Skeletal muscle satellite cell (primary cell): ENCODE measurements around the gene BAHD1.
A peak's percentile ranks its signal among the peaks of the same experiment; 100 is the strongest.

ENCODE experiments used
- H3K27me3 ChIP-seq: 2 replicates; pipeline ENCODE4 v1.7.0; 2013; ENCODE audit warnings: low read length; ENCODE audit not compliant: control insufficient read depth, insufficient read depth
- H3K36me3 ChIP-seq: 2 replicates; pipeline ENCODE4 v1.7.0; 2013; ENCODE audit warnings: mild to moderate bottlenecking, control low read depth, low read length; ENCODE audit not compliant: insufficient read depth
- H3K4me1 ChIP-seq: 2 replicates; pipeline ENCODE4 v1.7.0; 2013; ENCODE audit warnings: low read length; ENCODE audit not compliant: control insufficient read depth, insufficient read depth
- H3K4me2 ChIP-seq: 2 replicates; pipeline ENCODE4 v1.7.0; 2013; ENCODE audit warnings: mild to moderate bottlenecking, low read length
- H3K4me3 ChIP-seq: 2 replicates; pipeline ENCODE4 v1.7.0; 2013; ENCODE audit warnings: low read length
- H3K9ac ChIP-seq: 2 replicates; pipeline ENCODE4 v1.7.0; 2013; ENCODE audit warnings: mild to moderate bottlenecking, low read depth, low read length, moderate library complexity
- H3K9me3 ChIP-seq: replicated peaks from 2 replicates; pipeline ENCODE4 v1.7.0; 2013; ENCODE audit warnings: mild to moderate bottlenecking, control low read depth, low read length

Gene BAHD1

DNA sequence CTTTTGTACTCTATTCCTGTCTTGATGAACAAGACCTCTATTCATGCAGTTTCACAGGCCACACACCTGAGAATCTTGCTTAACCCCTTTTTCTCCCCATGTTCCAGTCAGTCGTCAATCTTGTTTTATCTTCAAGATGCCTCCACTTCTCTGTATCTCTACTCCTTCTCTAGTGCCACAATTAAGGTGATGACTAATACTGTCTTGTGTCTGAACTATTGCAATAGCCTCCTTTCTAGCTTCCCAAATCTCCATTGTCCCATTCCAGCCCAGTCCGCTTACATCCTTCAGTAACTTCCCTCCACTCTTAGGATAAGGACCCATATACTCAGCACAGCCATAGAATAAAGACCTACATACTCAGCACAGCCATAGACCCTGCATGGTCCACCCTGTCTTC, 54.8 kb downstream of the BAHD1 start:
- H3K4me1 ChIP-seq, result peaks cover 22% of the 10 kb centered on the region
- no peak overlapping the region for H3K9ac ChIP-seq
- H3K27me3 ChIP-seq, result peaks cover 47% of the 10 kb centered on the region

DNA sequence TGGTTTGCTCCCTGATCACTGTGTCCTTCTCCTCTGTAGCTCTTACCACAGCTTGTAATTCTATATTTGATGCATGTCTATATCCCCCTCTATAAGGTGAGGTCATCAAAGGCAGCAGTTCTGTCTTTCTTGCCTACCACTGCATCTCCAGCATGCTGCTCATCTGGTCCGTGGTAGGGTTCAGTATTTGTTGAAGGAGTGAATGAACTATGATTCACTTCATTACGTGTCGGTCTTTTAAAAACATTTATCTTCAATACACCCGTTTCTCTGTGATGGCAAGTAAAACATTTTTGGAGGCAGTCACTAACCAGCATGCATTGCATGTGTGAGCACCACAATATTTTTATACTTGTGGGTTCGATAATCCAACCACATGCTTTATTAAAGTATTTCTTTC, 57.7 kb downstream of the BAHD1 start:
- no peak overlapping the region for H3K4me3 ChIP-seq
- peaks cover 41% of the 10 kb centered on the region for H3K27me3 ChIP-seq
- no peaks in the 10 kb centered on the region for H3K36me3 ChIP-seq
- no peak overlapping the region for H3K4me2 ChIP-seq
- H3K9ac ChIP-seq, result no peak overlapping the region
- no peaks in the 10 kb centered on the region for H3K9me3 ChIP-seq
- peaks cover 30% of the 10 kb centered on the region for H3K4me1 ChIP-seq

More for the DNA sequence above, 54.8 kb downstream of the BAHD1 start:
- H3K4me3 ChIP-seq, result no peak overlapping the region
- no peak overlapping the region for H3K4me2 ChIP-seq
- no peaks in the 10 kb centered on the region for H3K9me3 ChIP-seq
- no peaks in the 10 kb centered on the region for H3K36me3 ChIP-seq

DNA sequence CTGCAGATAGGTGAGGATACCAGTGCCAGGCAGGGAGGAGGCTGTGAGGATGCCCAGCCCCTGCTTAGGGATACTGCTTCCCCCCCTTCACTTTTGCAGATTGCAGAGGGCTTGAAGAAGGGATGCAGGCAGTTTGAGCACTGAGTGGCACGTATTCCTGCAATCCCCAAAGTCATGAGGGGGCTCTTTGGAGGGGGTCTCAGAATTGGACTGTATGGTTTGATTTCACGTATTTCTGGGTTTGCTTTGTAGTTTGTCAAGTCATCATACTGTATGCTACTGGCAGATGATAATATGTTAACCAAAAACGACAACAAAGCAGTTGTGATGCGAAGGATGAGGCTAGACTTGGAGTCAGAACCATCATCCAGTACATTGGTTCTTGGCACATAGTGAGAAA, 58.1 kb downstream of the BAHD1 start:
- H3K9me3 ChIP-seq, result no peaks in the 10 kb centered on the region
- H3K36me3 ChIP-seq, result no peaks in the 10 kb centered on the region
- H3K9ac ChIP-seq, result no peak overlapping the region
- no peak overlapping the region for H3K4me2 ChIP-seq
- H3K4me3 ChIP-seq, result no peak overlapping the region
- peaks cover 27% of the 10 kb centered on the region for H3K4me1 ChIP-seq
- H3K27me3 ChIP-seq, result peaks cover 39% of the 10 kb centered on the region

DNA sequence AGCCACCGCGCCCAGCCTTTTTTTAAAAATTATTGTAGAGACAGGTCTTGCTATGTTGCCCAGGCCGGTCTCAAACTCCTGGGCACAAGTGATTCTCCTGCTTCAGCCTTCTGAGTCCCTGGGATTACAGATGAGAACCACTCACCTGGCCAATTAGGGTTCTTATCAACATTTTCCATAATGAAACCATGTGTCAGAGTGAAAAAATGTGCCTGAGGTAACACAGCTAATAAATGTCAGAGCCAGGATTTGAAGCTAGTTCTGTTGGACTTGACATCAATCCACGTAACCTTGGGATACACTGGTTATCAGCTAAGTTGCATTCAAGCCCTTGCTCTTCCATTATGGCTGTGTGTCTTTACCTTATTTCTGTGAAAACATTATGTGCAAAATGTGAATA, 59.2 kb downstream of the BAHD1 start:
- no peaks in the 10 kb centered on the region for H3K36me3 ChIP-seq
- no peak overlapping the region for H3K4me3 ChIP-seq
- peaks cover 31% of the 10 kb centered on the region for H3K27me3 ChIP-seq
- no peak overlapping the region for H3K9ac ChIP-seq
- peaks cover 27% of the 10 kb centered on the region for H3K4me1 ChIP-seq
- no peaks in the 10 kb centered on the region for H3K9me3 ChIP-seq
- no peak overlapping the region for H3K4me2 ChIP-seq

DNA sequence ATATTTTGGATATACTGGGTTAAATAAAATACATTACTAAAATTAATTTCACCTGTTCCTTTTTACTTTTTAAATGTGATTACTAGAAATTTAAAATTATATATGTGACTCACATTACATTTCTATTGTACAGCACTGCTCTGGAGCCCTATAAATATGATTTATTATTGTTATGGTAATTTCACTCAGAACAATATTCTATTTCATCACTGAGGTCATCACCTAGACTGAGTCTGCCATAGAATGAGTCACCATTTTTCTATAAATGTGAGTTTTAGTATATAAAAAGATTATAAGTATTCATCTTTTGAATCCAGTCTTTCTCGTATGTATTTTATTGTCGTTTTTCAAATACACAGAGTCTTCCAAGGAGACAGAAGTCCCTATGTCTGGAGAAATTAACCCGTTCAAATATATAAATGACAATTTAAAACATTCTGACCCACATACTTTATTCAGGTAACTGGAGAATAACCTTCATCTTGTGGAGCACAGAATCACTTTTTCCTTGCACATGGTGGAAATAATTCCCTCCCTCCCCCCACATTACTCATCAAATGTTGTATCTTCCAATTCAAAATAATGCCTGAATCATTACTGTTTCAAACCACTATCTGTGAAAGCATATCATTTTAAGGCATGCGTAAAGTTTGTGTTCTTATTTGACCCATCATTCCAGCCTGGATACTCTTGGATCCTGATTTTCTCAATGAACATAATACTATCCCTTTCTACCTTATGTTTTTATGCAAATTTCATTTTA, 60.0 kb downstream of the BAHD1 start:
- peaks cover 31% of the 10 kb centered on the region for H3K27me3 ChIP-seq
- H3K36me3 ChIP-seq, result no peaks in the 10 kb centered on the region
- H3K9ac ChIP-seq, result no peak overlapping the region
- no peak overlapping the region for H3K4me3 ChIP-seq
- H3K9me3 ChIP-seq, result no peaks in the 10 kb centered on the region
- peaks cover 27% of the 10 kb centered on the region for H3K4me1 ChIP-seq
- peak overlapping the region; percentile 40 for H3K4me2 ChIP-seq

DNA sequence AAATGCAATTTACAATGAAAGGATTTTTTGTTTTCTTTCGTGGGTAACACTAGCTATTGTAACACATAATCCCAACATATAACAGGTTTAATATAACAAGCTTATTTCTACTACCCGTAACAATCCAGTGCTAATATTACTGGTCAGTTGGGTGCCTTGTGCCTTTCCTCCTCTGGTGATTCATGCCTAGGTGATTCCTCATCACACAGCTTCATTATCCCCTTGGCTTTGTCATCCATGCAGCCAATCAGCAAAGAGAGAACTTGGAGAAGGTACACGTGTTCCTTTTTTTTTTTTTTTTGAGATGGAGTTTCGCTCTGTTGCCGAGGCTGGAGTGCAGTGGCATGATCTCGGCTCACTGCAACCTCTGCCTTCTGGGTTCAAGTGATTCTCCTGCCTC, 60.7 kb downstream of the BAHD1 start:
- H3K4me2 ChIP-seq, result peak overlapping the region; percentile 40
- no peaks in the 10 kb centered on the region for H3K36me3 ChIP-seq
- no peaks in the 10 kb centered on the region for H3K9me3 ChIP-seq
- H3K9ac ChIP-seq, result no peak overlapping the region
- H3K4me1 ChIP-seq, result peaks cover 27% of the 10 kb centered on the region
- H3K4me3 ChIP-seq, result no peak overlapping the region
- peaks cover 27% of the 10 kb centered on the region for H3K27me3 ChIP-seq

DNA sequence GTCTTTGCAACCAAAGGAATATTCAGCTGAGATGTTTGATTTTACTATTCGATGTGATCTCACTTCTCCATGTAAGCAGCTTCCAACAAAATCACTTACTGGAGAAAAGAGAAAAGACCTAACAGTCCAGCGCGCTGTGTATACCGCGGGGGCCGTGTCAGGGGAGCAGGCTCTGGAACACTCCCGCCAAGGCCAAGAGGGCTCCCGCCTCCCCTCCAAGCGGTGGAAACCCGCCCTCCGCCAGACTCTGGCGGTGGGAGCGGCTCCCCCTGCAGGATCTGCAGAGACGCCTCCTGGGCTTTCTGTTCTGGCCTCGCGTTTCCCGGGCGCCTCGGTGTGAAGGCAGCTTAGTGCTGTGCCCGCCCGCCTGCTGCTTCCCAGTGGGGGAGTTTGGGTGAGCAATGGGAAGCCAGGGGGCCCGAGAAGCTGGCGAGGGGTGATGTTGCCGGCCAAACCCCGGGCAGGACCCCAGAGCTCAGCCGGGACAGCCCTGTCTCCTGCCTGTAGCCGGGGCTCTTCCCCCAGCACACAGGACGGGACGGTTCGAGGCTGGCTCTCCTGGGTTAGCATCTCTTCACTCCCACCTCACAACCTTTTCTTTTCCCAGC, 66.3 kb downstream of the BAHD1 start:
- H3K27me3 ChIP-seq, result peaks cover 55% of the 10 kb centered on the region
- H3K9me3 ChIP-seq, result no peaks in the 10 kb centered on the region
- H3K36me3 ChIP-seq, result no peaks in the 10 kb centered on the region
- peaks cover 12% of the 10 kb centered on the region for H3K4me1 ChIP-seq
- H3K4me3 ChIP-seq, result peak overlapping the region; percentile 62
- peak overlapping the region; percentile 15 for H3K9ac ChIP-seq
- H3K4me2 ChIP-seq, result peak overlapping the region; percentile 81

DNA sequence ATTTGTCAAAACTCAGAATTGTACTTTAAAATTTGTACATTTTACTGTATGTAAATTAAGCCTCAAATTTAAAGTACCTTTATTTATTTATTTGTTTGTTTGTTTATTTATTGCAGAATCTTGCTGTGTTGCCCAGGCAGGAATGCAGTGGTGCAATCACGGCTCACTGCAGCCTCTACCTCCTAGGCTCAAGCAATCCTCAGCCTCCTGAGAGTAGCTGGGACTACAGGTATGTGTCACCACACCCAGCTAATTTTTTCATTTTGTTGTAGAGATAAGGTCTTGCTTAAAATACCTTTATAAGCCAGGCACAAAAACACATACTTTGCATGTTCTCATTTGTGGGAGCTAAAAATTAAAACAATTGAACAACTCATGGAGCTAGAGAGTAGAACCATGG, 67.5 kb downstream of the BAHD1 start:
- H3K36me3 ChIP-seq, result no peaks in the 10 kb centered on the region
- H3K27me3 ChIP-seq, result peaks cover 54% of the 10 kb centered on the region
- no peak overlapping the region for H3K4me3 ChIP-seq
- no peaks in the 10 kb centered on the region for H3K9me3 ChIP-seq
- peaks cover 12% of the 10 kb centered on the region for H3K4me1 ChIP-seq
- no peak overlapping the region for H3K4me2 ChIP-seq
- no peak overlapping the region for H3K9ac ChIP-seq

DNA sequence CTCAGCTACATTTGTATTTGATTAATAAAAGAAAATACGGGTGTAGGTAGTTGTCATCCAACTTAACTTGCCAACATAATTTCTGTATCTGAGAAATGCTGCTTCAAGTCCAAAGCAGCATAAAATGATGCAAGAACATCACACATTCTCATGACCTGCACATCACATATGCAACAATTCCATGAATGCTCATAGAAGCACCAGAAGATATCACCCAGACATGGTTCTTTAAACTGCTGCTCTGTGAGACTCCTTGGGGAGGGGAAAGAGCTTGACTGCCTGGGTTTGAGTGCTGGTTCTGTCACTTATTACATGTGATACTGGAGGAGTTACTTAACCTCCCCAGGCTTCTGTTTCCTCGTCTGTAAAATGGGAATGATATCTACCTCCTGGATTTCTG, 69.4 kb downstream of the BAHD1 start:
- H3K4me2 ChIP-seq, result no peak overlapping the region
- H3K36me3 ChIP-seq, result no peaks in the 10 kb centered on the region
- no peak overlapping the region for H3K4me3 ChIP-seq
- H3K27me3 ChIP-seq, result peaks cover 53% of the 10 kb centered on the region
- H3K4me1 ChIP-seq, result peaks cover 12% of the 10 kb centered on the region
- H3K9ac ChIP-seq, result no peak overlapping the region
- no peaks in the 10 kb centered on the region for H3K9me3 ChIP-seq

DNA sequence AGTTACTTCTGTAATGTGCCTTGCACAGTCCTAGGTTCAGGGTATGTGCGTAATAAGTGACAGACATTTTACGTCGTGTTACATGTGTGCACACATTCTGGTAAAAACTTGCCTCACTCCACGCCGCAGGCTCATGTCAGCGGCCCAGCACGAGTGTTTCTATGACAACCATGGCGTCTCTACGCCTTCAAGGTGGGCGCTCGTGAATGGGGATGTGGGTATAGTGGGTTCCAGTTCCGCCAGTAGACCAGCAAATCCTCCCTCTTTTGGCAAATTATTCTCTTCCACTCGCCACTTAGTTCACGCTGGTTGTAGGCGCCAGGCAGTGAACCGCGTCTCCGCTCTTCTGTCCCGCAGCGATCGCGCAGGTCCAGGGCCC, 70.3 kb downstream of the BAHD1 start:
- H3K4me3 ChIP-seq, result peak overlapping the region; percentile 73
- no peaks in the 10 kb centered on the region for H3K36me3 ChIP-seq
- peak overlapping the region; percentile 95 for H3K4me2 ChIP-seq
- no peak overlapping the region for H3K9ac ChIP-seq
- H3K4me1 ChIP-seq, result peaks cover 12% of the 10 kb centered on the region
- H3K27me3 ChIP-seq, result peaks cover 55% of the 10 kb centered on the region
- H3K9me3 ChIP-seq, result no peaks in the 10 kb centered on the region

DNA sequence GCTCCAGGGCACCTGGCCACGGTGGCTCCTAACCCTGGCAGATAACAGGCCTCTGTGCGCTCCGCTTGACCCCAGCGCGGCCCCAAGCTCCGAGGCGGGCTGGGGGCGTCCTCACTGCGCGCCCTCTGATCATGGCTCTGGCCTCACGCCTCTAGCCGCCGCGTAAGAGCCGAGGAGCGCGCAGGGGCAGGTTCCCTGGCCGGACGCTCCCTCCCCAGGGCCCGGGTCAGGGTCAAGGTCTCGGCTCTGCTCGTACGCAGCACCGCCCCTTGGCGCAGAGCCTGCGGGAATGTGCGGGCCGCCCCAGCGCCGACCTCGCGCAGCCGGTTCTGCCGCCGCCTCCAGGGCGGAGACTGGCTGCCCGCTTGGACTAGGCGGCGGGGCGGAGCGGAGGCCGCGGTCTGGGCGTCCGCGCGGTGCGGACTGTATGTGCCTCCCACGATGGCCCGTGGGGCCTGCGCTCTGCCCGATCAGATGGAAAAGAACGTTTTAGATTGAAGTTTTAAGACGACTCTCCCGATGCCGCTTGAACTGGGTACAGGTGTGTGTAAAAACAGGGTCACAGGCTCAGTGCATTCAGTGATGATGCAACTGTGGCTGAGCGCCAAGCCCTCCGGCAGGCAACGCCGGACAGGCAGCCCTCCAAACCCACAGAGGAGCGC, 70.8 kb downstream of the BAHD1 start:
- peak overlapping the region; percentile 95 for H3K4me2 ChIP-seq
- no peak overlapping the region for H3K9ac ChIP-seq
- H3K27me3 ChIP-seq, result peaks cover 60% of the 10 kb centered on the region
- peaks cover 12% of the 10 kb centered on the region for H3K4me1 ChIP-seq
- peak overlapping the region; percentile 73 for H3K4me3 ChIP-seq
- H3K36me3 ChIP-seq, result no peaks in the 10 kb centered on the region
- no peaks in the 10 kb centered on the region for H3K9me3 ChIP-seq
